Sigmoid colon (tissue), 4 donors: ENCODE measurements around the gene TLR10.

Experiments used
- CTCF ChIP-seq, 4 experiments: fragments of 450-650 bp in 3 of 4; fragments of 200-600 bp in 1 of 4; IDR thresholded peaks; one replicate each; pipeline ENCODE4 v1.5.1; 2016 to 2019; ENCODE audit warnings: antibody characterized with exemption in 4 of 4, mild to moderate bottlenecking in 3 of 4, moderate library complexity in 2 of 4
- EP300 ChIP-seq, 4 donors: sonication (generic); formaldehyde crosslinking; IDR thresholded peaks; one replicate each; pipeline ENCODE4 v1.6.1; 2017; ENCODE audit warnings: antibody characterized with exemption in 4 of 4
- POLR2A ChIP-seq, 2 donors: fragments of 450-650 bp; IDR thresholded peaks; one replicate each; pipeline ENCODE4 v1.6.1; 2016; ENCODE audit warnings: antibody characterized with exemption in 2 of 2, mild to moderate bottlenecking in 2 of 2, moderate library complexity in 2 of 2
- POLR2AphosphoS5 ChIP-seq, 4 donors: sonication (generic); formaldehyde crosslinking; IDR thresholded peaks; one replicate each; pipeline ENCODE4 v1.6.1; 2017; ENCODE audit warnings: antibody characterized with exemption in 4 of 4

GRCh38 chr4:38783109-38783460, 295 bp upstream of the TLR10 start:
- TF ChIP-seq CTCF (IDR thresholded peaks at IDR 0.05) (no peak), POLR2A (IDR thresholded peaks at IDR 0.05) (no peak), POLR2AphosphoS5 (IDR thresholded peaks at IDR 0.05) (no peak), EP300 (IDR thresholded peaks at IDR 0.05) (no peak)
